Calu3 (cell line): ENCODE results near the gene ATP8A2. TPM values are rescaled to one million over a fixed set of nuclear protein-coding genes. Genes with fewer than 3 reads are reported as not detected.

Experiments used
- BruUV-seq: library from RNA; stranded (reverse); fragments of 400-500 nt; replicated peaks from 2 replicates; lab custom pipeline; 2021; lab: Mats Ljungman, UMichigan
- CTCF ChIA-PET: fragments of 300-600 bp; sonication (Branson Sonifier 250); formaldehyde crosslinking; loops from one replicate; lab custom pipeline; 2022; ENCODE audit warnings: antibody characterized with exemption; lab: Charles Lee
- DNase-seq: peaks from one replicate; pipeline ENCODE4 v3.0.0; 2022
- H3K27ac Mint-ChIP-seq: one replicate; pipeline ENCODE4 v1.8.0; 2022; ENCODE audit warnings: mixed read lengths; ENCODE audit not compliant: unreplicated experiment
- H3K27me3 Mint-ChIP-seq: one replicate; pipeline ENCODE4 v1.8.0; 2022; ENCODE audit warnings: mixed read lengths; ENCODE audit not compliant: unreplicated experiment
- H3K36me3 Mint-ChIP-seq: one replicate; pipeline ENCODE4 v1.8.0; 2022; ENCODE audit warnings: mild to moderate bottlenecking, moderate library complexity, mixed read lengths; ENCODE audit not compliant: insufficient read depth, unreplicated experiment
- H3K4me1 Mint-ChIP-seq: one replicate; pipeline ENCODE4 v1.8.0; 2022; ENCODE audit warnings: mild to moderate bottlenecking, low read depth, mixed read lengths; ENCODE audit not compliant: unreplicated experiment
- H3K4me3 Mint-ChIP-seq: one replicate; pipeline ENCODE4 v1.8.0; 2022; ENCODE audit warnings: mild to moderate bottlenecking, low read depth, moderate library complexity, mixed read lengths; ENCODE audit not compliant: unreplicated experiment
- H3K9me3 Mint-ChIP-seq: one replicate; pipeline ENCODE4 v1.8.0; 2022; ENCODE audit warnings: low read depth, mixed read lengths; ENCODE audit not compliant: unreplicated experiment
- CTCF ChIP-seq: fragments of 200-600 bp; IDR thresholded peaks from one replicate; pipeline ENCODE4 v1.8.0; 2022; ENCODE audit warnings: antibody characterized with exemption; ENCODE audit not compliant: unreplicated experiment
- intact Hi-C: fragments of 100-400 bp; cut with micrococcal nuclease; formaldehyde crosslinking; loops from one replicate; pipeline ENCODE4 v1.10.0; 2022; ENCODE audit not compliant: unreplicated experiment
- total RNA-seq: library from RNA; stranded (reverse); gene quantifications from 2 replicates; pipeline ENCODE4 v1.2.3, GENCODE V29; 2022

Gene ATP8A2
- total RNA-seq, 1 experiment from 2014 or later: 0.05 TPM

GRCh38 chr13:25687471-25688225, 315.9 kb downstream of the ATP8A2 start:
- CTCF ChIA-PET: no interaction called here
- Mint-ChIP-seq H3K4me3 (no peak overlapping the region), H3K27me3 (peaks cover 17% of the 10 kb centered on the region), H3K27ac (no peak overlapping the region), H3K36me3 (no peaks in the 10 kb centered on the region), H3K9me3 (no peaks in the 10 kb centered on the region), H3K4me1 (no peaks in the 10 kb centered on the region)
- intact Hi-C loops: no loop called here
- BruUV-seq: no TSS peak
- no peak for DNase-seq
- no peak for TF ChIP-seq CTCF

DNA sequence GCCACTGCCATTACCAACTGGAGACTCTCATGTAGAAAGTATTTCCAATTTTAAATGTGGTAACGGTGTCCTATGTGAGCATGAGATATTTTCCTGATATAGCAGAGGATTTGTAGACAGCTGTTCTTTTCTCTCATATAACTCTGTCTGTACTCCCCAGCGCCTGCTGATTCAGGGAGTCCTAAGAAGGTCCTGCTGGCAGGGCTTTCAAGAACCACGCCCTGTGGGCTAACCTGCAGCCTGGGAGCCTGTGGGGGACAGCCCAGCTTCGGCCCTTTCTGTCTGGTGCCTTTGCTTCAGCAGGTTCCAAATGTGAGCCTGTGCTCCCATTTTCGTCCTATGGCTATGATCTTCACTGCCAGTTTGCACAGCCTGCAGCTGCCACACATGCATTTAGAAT, 316.8 kb downstream of the ATP8A2 start:
- no peaks in the 10 kb centered on the region for H3K9me3 Mint-ChIP-seq
- no peak overlapping the region for H3K27ac Mint-ChIP-seq
- no peak for DNase-seq
- intact Hi-C loops: no loop called here
- no peak overlapping the region for H3K4me3 Mint-ChIP-seq
- no peaks in the 10 kb centered on the region for H3K4me1 Mint-ChIP-seq
- no TSS peak for BruUV-seq
- CTCF ChIA-PET: no interaction called here
- peaks cover 24% of the 10 kb centered on the region for H3K27me3 Mint-ChIP-seq
- H3K36me3 Mint-ChIP-seq: no peaks in the 10 kb centered on the region
- TF ChIP-seq CTCF: no peak

GRCh38 chr13:25689539-25689938, 317.8 kb downstream of the ATP8A2 start:
- Mint-ChIP-seq H3K4me3 (no peak overlapping the region), H3K9me3 (no peaks in the 10 kb centered on the region), H3K27ac (no peak overlapping the region), H3K36me3 (no peaks in the 10 kb centered on the region), H3K27me3 (peaks cover 28% of the 10 kb centered on the region), H3K4me1 (no peaks in the 10 kb centered on the region)
- BruUV-seq: no TSS peak
- intact Hi-C loops: no loop called here
- CTCF ChIA-PET: no interaction called here
- DNase-seq: no peak
- TF ChIP-seq CTCF: no peak

- Mint-ChIP-seq H3K4me3 (no peak overlapping the region), H3K36me3 (no peaks in the 10 kb centered on the region), H3K9me3 (no peaks in the 10 kb centered on the region), H3K27me3 (peaks cover 34% of the 10 kb centered on the region), H3K4me1 (no peaks in the 10 kb centered on the region), H3K27ac (no peak overlapping the region)
- intact Hi-C loops: no loop called here
- no peak for DNase-seq
- BruUV-seq: no TSS peak
- CTCF ChIA-PET: no interaction called here
- no peak for TF ChIP-seq CTCF
Observed at GRCh38 chr13:25690582-25690981, 318.8 kb downstream of the ATP8A2 start.
